ENCODE data around the gene ENTPD7.
"Not testable (repeated sequence)": the region's sequence is repeated elsewhere in the genome, so short reads cannot be mapped to it uniquely, and the experiment has no call there.

The ENTPD7 gene, protein sequence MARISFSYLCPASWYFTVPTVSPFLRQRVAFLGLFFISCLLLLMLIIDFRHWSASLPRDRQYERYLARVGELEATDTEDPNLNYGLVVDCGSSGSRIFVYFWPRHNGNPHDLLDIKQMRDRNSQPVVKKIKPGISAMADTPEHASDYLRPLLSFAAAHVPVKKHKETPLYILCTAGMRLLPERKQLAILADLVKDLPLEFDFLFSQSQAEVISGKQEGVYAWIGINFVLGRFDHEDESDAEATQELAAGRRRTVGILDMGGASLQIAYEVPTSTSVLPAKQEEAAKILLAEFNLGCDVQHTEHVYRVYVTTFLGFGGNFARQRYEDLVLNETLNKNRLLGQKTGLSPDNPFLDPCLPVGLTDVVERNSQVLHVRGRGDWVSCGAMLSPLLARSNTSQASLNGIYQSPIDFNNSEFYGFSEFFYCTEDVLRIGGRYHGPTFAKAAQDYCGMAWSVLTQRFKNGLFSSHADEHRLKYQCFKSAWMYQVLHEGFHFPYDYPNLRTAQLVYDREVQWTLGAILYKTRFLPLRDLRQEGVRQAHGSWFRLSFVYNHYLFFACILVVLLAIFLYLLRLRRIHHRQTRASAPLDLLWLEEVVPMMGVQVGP

DNA sequence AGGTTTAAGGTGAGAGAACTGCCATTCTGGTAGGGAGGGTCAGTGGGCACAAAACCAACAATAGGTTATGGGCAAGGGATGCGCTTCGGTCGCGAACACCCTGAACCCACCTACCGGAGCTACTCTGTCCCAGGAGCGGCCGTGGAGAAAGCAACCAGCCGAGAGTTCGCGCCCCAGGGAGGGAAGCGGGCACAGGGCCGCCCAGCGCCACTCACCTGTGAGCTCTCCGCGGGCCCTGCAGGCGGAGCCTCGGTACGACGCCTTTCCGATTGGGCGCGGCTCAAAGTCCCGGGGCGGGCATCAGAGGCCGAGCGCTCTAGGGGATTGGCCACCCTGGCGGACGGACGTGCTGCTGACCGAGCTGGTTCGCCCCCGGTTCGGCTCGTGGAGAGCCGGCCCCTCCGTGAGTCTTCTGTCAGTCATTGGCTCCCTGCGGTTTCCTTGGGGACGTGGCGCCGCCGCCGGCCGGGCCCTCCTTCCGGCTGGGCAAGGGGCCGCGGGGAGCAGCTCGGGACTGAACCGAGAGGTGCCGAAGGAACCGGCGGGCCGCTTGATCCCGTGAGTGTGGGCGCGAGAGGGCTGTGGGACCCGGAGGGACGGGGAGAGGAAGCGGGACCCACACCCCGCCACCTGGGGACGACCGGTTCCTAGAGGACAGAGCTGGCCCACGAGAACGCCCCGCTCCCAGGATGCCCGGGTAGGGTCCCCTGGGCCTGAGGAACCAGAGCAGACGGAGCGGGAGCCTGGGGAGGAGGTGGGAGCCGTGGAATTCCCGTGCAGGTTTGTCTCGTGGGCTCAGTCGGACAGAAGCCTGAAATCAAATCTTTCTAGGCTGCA, at the start of gene ENTPD7:
ENTPD7 (plus strand) TSS at position 479 of the 837 bp plus-strand sequence. CDS start 448 bp downstream, outside the sequence.
- DNase-seq = peak; percentile 37 to 95 (median 83)

- DNase-seq = no peak
These were observed 49.1 kb upstream of the ENTPD7 start for GRCh38 chr10:99610221-99610620.

DNA sequence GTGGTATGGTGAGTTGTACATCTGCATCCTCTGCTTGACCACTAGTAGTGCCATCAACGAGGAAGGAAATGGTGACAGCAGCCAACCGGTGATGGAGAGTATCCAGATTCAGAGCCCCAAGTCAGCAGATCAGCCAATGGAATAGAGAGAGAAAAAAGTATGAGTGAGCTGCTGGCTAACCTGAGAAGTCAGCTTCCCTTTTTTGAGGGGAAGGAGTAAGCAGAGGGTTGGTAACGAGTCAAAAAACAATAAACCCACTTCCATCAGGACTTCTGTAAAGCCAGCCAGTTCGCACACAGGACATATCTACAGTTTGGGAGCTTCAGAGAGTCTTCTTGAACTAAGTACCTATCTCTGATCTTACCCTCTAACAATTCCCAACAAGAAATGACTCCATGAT, 48.0 kb upstream of the ENTPD7 start:
- no peak for DNase-seq

GRCh38 chr10:99612167-99612831, 47.0 kb upstream of the ENTPD7 start:
- peak in 16 of 56 donors; percentile 1 to 57 (median 10) for DNase-seq

DNA sequence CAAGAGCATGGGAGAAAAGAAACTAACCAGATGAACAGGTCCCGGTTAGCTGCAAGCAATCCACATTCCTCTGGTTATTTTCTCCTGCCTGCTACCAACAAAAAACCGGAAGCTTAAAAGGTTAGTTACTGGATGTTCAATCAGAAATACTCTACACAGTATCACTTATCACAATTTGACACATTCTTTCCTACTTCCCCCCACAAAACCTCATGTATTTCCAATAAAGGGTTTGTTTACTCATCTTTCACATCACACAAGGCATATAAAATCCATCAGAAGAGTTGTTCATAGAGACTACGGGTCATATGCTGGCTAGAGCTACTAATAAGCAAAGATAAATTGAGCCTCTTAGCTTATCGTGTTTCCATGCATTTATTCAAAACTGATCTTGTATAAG, 43.9 kb upstream of the ENTPD7 start:
- DNase-seq = no peak

GRCh38 chr10:99617696-99618095, 41.6 kb upstream of the ENTPD7 start:
- DNase-seq = no peak

DNA sequence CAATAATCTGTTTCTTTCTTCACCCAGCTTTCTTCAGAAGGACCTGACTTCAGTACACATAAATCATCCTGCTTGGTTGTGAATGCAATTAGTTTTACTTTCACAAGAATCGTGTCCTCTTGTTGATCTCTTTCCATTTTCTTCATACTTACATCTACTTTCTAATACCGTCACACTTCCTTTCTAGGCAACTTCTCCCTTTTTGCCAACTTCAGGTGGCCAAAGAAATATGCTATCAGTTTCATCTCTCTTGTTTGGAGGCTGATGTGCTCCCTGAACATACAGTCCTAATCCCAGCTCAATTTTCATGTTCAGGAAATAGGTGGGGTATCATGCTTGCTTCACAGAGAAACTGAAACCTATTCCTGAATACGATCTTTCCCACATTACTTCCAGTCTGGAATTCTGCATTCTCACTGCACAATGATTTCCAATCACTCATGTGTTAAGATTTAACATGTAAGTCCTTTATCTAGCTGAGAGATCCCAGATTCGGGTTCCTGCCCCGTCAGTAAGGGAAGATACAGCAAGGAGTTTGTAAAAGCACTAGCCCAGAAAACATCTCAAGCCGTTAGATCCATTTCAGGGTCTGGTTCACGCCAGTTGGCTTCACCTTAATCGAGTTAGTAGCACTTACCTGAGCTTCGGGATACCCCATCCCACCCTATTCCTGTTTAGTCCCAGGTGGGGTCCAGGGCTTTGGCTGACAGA, 40.1 kb upstream of the ENTPD7 start:
- DNase-seq = no peak

- peak in 54 of 56 donors; percentile 52 to 100 (median 98) for DNase-seq
These were observed 39.2 kb upstream of the ENTPD7 start, which contains the start of gene SLC25A28 for GRCh38 chr10:99619851-99620710. TSS of gene SLC25A28 (minus strand) at chr10:99620439. CDS start at chr10:99620335, 104 bp downstream.

DNA sequence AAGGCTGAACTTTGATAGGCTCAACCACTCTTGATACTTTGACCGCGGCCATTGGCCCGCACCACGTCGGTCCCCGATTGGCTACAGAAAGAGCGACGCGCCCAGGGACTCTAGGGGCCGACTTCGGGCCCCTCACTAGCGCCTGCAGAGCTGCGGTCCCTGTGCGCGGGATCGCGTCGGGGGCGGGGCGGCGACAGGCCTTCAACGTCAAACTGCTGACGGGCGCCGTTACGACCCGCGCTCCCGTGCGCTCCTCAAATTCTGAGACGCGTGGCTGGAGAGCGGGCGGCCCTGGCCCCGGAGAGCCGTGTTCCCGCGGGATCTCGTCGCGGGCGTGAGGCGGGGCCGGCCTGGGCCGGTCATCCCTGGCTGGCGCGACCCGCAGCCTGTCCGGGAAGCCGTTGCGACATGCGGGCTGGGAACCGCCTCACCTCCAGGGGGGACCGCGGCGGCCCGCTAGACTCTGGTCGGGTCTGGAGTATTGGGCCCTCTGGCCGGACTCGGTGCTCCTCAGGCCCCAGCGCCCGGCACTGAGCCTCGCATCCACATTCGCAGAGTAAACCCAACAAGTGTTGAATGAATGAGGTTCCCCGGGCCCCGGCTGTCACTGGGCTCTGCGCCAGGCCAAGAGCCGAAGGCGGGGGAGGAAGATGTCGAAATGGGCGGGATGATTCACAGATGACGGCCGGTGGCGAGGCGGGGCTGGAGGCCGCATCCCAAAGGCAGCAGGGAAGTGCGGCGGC, 38.4 kb upstream of the ENTPD7 start:
- peak; percentile 64 to 100 (median 89) for DNase-seq

DNA sequence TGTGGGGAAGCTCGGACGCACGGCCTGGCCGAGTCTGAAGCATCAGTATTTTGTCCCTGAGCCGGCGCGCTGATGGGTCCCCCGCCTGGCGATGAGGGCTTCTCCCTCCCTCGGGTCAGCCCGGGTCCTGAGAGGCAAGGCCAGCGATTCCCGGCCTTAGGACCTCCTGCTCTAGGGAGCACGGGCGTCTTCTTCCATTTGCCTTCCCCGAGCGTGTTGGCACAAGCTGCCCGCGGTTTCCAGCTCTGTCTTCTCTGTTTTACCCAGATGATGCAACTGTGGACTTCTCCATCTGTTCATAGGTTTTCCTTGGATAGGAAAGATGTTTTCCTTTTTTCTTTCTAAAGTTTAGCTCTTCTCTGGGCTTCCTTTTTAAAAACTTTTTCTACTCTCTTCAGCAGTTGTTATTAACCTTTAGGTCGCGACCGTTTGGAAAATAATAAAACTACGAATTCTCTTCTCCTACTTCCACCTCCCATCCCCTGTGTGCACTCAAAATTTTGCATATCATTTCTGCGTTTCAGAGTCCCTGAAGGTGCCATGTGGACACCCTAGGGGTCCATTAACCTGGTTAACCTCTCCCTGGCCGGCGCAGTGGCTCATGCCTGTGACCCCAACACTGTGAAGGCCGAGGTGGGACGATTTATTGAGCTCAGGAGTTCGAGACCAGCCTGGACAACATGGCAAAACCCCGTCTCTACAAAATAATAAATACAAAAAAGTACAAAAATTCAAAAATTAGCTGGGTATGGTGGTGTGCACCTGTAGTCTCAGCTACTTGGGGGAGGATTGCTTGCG, 37.7 kb upstream of the ENTPD7 start:
- DNase-seq = peak in 1 of 56 donors; percentile 10

- no peak for DNase-seq
These were observed 35.4 kb upstream of the ENTPD7 start for GRCh38 chr10:99623919-99624318.

DNA sequence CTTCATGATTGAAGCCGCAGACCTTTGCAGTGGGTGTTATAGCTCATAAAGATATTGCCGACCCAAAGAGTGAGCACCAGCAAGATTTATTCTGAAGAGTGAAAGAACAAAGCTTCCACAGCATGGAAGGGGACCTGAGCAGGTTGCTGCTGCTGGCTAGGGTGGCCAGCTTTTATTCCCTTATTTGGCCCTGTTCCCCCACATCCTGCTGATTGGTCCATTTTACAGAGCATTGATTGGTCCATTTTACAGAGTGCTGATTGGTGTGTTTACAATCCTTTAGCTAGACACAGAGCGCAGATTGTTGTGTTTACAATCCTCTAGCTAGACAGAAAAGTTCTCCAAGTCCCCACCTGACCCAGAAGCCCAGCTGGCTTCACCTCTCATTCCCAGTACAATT, 34.2 kb upstream of the ENTPD7 start:
- not testable (repeated sequence) for DNase-seq

DNA sequence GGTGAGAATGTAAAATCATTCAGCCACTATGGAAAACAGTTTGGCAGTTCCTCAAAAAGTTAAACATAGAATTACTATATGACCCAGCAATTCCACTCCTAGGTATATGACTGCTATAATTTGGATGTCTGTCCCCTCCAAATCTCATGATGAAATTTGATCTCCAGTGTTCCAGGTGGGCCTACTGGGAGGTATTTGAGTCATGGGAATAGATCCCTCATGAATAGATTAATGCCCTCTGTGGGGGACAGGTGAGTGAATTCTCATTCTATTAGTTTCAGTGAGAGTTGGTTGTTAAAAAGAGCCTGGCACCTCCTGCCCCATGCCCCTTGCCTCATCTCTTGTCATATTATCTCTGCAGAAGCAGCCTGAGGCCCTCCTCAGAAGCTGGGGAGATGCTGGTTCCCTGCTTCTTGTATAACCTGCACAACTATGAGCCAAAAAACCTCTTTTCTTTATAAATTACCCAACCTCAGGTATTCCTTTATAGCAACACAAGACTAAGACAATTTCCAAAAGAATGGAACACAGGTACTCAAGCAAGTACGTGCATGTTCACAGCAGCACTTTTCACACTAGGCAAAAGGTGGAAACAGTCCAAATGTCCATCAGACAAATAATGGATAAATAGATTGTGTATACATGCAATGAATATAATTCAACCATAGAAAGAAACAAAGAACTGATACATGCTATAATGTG, 30.2 kb upstream of the ENTPD7 start:
- no peak for DNase-seq

DNA sequence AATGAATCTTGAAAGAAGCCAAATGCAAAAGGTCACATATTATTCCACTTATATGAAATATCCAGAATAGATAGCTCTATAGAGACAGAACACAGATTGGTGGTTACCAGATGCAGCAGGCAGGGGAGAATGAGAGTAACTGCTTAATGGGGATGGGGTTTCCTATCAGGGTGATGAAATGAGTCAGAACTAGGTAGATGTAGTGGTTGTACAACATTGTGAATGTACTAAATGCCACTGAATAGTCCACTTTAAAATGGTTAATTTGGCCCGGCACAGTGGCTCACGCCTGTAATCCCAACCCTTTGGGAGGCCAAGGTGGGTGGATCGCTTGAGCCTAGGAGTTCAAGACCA, 29.7 kb upstream of the ENTPD7 start:
- no peak for DNase-seq

DNA sequence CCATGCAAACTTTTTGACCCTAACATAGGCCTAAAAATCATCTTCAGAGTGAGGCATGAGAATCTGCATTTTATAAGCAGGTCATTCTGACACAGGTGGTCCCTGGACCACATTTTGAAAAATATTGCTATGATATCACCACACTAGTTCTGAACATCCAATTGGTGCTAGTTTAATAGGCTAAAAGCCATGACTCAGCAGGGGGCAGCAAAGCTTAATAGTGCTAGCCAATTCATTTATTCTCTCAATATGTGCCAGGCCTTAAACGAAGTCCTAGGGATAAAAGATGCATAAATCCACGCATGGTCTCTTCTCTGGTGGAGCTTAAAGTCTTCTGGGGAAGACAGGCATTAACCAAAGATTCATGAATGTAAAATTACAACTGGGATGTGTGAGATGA, 28.9 kb upstream of the ENTPD7 start:
- peak in 1 of 56 donors; percentile 27 for DNase-seq

- DNase-seq = no peak
These were observed 28.3 kb upstream of the ENTPD7 start for GRCh38 chr10:99630991-99631390.

DNA sequence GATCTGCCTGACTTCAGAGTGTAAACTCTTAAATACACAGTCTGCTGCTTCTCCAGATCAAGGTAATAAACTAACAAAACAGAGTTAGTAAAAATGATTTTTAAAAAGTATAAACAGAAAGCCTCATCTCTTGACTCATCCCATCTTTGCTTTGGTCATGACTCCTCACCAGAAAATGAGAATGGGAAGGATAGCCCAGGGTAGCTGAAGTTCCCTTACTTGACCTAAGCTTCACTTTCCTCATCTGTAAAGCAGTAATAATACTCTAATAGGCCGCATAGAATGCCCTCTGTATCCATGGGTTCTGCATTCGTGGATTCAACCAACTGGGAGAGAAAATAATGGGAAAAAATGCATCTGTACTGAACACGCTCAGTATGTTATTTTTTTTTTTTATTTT, 27.8 kb upstream of the ENTPD7 start:
- no peak for DNase-seq
